Stomach (tissue), 9 donors: ENCODE results near the gene DES. TPM values are rescaled to one million over a fixed set of nuclear protein-coding genes. Genes with fewer than 3 reads are reported as not detected.
A peak's percentile ranks its signal among the peaks of the same experiment; 100 is the strongest.

Experiments used
- DNase-seq, 2 donors: peaks; one replicate each; pipeline versions ENCODE4 v3.0.0 to v3.0.0-alpha.2; 2013 to 2019
- H3K27ac ChIP-seq, 5 donors: fragments of 200-600 bp in 4 of 5; sonication (generic) in 4 of 5; one replicate each; pipeline ENCODE4 v1.5.1; 2013 to 2019; ENCODE audit warnings: mild to moderate bottlenecking in 1 of 5, moderate library complexity in 1 of 5
- H3K27me3 ChIP-seq, 3 donors: fragments of 200-600 bp; sonication (generic); one replicate each; pipeline ENCODE4 v1.5.1; 2017 to 2019; ENCODE audit warnings: mixed run types in 1 of 3
- H3K36me3 ChIP-seq, 4 donors: fragments of 200-600 bp; sonication (generic); 1 replicate in 3 of 4; 2 replicates in 1 of 4; pipeline ENCODE4 v1.5.1; 2016 to 2019
- H3K4me1 ChIP-seq, 4 donors: fragments of 200-600 bp; sonication (generic); one replicate each; pipeline ENCODE4 v1.5.1; 2016 to 2019
- H3K4me3 ChIP-seq, 4 donors: fragments of 200-600 bp; sonication (generic) in 3 of 4; one replicate each; pipeline ENCODE4 v1.5.1; 2016 to 2019; ENCODE audit warnings: mild to moderate bottlenecking in 1 of 4
- H3K9me3 ChIP-seq, 4 donors: fragments of 200-600 bp; sonication (generic); one replicate each; pipeline ENCODE4 v1.5.1; 2016 to 2019
- EP300 ChIP-seq: sonication (generic); formaldehyde crosslinking; IDR thresholded peaks from one replicate; pipeline ENCODE4 v1.6.1; 2017; ENCODE audit warnings: antibody characterized with exemption
- POLR2A ChIP-seq, 4 donors: fragments of 450-650 bp; IDR thresholded peaks; one replicate each; pipeline ENCODE4 v1.6.1; 2016; ENCODE audit warnings: antibody characterized with exemption in 4 of 4, control low read depth in 2 of 4, mild to moderate bottlenecking in 1 of 4, moderate library complexity in 1 of 4
- POLR2AphosphoS5 ChIP-seq, 3 donors: sonication (generic); formaldehyde crosslinking; IDR thresholded peaks; one replicate each; pipeline ENCODE4 v1.6.1; 2016; ENCODE audit warnings: antibody characterized with exemption in 3 of 3
- WGBS, 5 donors: extraction: QIAGEN DNeasy Blood & Tissue Kit in 3 of 5; methylation state at CpG; one replicate each; pipeline versions ENCODE4 v1.1.5 to v1.1.7; 2013 to 2018; 5-methylcytosine and 5-hydroxymethylcytosine counted together
- intact Hi-C: fragments of 100-400 bp; cut with DNase I; formaldehyde crosslinking; loops from one replicate; pipeline ENCODE4 v1.15.1; 2023; ENCODE audit warnings: low total_unique reads
- polyA plus RNA-seq, 3 donors: library from polyadenylated mRNA; stranded (reverse); fragments of 200-250 nt; gene quantifications; one replicate each; pipeline ENCODE4 v1.2.3, GENCODE V29; 2013
- total RNA-seq, 5 donors: library from RNA; depleted of rRNA; stranded (reverse); fragments of >200 nt; gene quantifications; one replicate each; pipeline versions ENCODE4 v1.1.0 to v1.2.3, GENCODE V29; 2014 to 2016
- TF ChIP-seq, protein P1 (sequence below), 7 experiments: fragments of 450-650 bp in 4 of 7; fragments of 200-600 bp in 3 of 7; sonication (generic) in 3 of 7; IDR thresholded peaks; one replicate each; pipeline ENCODE4 v1.5.1; 2016 to 2019; ENCODE audit warnings: antibody characterized with exemption in 7 of 7, control low read depth in 2 of 7, mild to moderate bottlenecking in 1 of 7
- donor health status: healthy with polysubstance abuse.
- donor health status: Bipolar disorder and iron deficiency.
- donor health status: healthy.

The DES gene
- total and polyA plus RNA-seq, 8 donors = 122 to 5,539 (median 1,138) TPM

DNA sequence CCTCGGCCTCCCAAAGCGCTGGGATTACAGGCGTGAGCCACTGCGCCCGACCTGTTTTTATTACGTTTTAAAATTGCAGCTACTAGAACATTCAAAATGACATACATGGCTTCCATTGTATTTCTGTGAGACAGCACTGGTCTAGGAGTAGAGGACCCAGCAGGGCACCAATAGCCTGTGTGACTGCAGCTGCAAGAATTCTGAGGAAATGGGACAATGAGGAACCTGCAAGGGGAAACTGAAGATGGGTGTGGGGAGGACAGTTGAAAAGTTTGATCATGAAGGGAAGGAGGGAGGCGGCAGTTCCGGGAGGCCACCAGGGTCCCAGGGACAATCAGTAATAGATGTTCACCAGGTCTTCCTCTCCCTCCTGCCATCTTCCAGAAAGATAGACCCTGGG, 16.6 kb upstream of the DES start:
- Histone ChIP-seq H3K27ac (peak overlapping the region in 3 of 5 donors; percentile 18 to 93 (median 69)), H3K27me3 (peaks cover 0 to 16% (median 0%) of the 10 kb centered on the region in 3 donors), H3K4me3 (no peak overlapping the region), H3K36me3 (no peaks in the 10 kb centered on the region), H3K4me1 (peaks cover 22 to 68% (median 44%) of the 10 kb centered on the region in 4 donors), H3K9me3 (no peaks in the 10 kb centered on the region)
- intact Hi-C loops = loop anchor here (10.0 kb wide), 1 partner anchor 133 kb away; no protein-coding TSS in a partner anchor
- TF ChIP-seq EP300 (no peak), POLR2A (IDR thresholded peaks at IDR 0.05) (no peak), POLR2AphosphoS5 (IDR thresholded peaks at IDR 0.05) (no peak)
- TF ChIP-seq, protein P1, sequence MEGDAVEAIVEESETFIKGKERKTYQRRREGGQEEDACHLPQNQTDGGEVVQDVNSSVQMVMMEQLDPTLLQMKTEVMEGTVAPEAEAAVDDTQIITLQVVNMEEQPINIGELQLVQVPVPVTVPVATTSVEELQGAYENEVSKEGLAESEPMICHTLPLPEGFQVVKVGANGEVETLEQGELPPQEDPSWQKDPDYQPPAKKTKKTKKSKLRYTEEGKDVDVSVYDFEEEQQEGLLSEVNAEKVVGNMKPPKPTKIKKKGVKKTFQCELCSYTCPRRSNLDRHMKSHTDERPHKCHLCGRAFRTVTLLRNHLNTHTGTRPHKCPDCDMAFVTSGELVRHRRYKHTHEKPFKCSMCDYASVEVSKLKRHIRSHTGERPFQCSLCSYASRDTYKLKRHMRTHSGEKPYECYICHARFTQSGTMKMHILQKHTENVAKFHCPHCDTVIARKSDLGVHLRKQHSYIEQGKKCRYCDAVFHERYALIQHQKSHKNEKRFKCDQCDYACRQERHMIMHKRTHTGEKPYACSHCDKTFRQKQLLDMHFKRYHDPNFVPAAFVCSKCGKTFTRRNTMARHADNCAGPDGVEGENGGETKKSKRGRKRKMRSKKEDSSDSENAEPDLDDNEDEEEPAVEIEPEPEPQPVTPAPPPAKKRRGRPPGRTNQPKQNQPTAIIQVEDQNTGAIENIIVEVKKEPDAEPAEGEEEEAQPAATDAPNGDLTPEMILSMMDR (IDR thresholded peaks at IDR 0.05) = no peak
- no peak for DNase-seq
- WGBS, 5 donors = 84 to 99% (median 90%) methylated on average over 8 of the region's 8 CpGs

GRCh38 chr2:219402665-219403515, 15.3 kb upstream of the DES start:
- Histone ChIP-seq H3K9me3 (no peaks in the 10 kb centered on the region), H3K4me3 (no peak overlapping the region), H3K36me3 (no peaks in the 10 kb centered on the region), H3K4me1 (peaks cover 22 to 60% (median 42%) of the 10 kb centered on the region in 4 donors), H3K27me3 (peaks cover 0 to 16% (median 0%) of the 10 kb centered on the region in 3 donors), H3K27ac (peak overlapping the region in 2 of 5 donors; percentile 79 to 93)
- 17 to 21% (median 17%) methylated on average over 15 of the region's 15 CpGs for WGBS, 5 donors
- intact Hi-C loops = loop anchor here (10.0 kb wide), 1 partner anchor 132 kb away; no protein-coding TSS in a partner anchor
- peak; percentile 64 to 92 for DNase-seq
- TF ChIP-seq, protein P1 (IDR thresholded peaks at IDR 0.05) = peak in 5 of 7 experiments; percentile 66 to 89 (median 85)
- peak in 1 of 3 donors; percentile 35 for TF ChIP-seq POLR2AphosphoS5 (IDR thresholded peaks at IDR 0.05)
- TF ChIP-seq EP300 = no peak
- TF ChIP-seq POLR2A (IDR thresholded peaks at IDR 0.05) = no peak

GRCh38 chr2:219403861-219404260, 14.3 kb upstream of the DES start:
- Histone ChIP-seq H3K9me3 (no peaks in the 10 kb centered on the region), H3K4me3 (no peak overlapping the region), H3K27me3 (peaks cover 0 to 22% (median 0%) of the 10 kb centered on the region in 3 donors), H3K27ac (peak overlapping the region in 4 of 5 donors; percentile 73 to 93 (median 79)), H3K36me3 (no peaks in the 10 kb centered on the region), H3K4me1 (peaks cover 15 to 52% (median 32%) of the 10 kb centered on the region in 4 donors)
- intact Hi-C loops = loop anchor here (10.0 kb wide), 1 partner anchor 131 kb away; no protein-coding TSS in a partner anchor
- no peak for DNase-seq
- WGBS, 5 donors = 82 to 94% (median 91%) methylated on average over 9 of the region's 9 CpGs
- TF ChIP-seq, protein P1 (IDR thresholded peaks at IDR 0.05) = no peak
- TF ChIP-seq POLR2A (IDR thresholded peaks at IDR 0.05) = no peak
- TF ChIP-seq POLR2AphosphoS5 (IDR thresholded peaks at IDR 0.05) = no peak
- no peak for TF ChIP-seq EP300

- intact Hi-C loops = loop anchor here (10.0 kb wide), 1 partner anchor 130 kb away; no protein-coding TSS in a partner anchor
- Histone ChIP-seq H3K36me3 (no peaks in the 10 kb centered on the region), H3K27ac (peak overlapping the region in 4 of 5 donors; percentile 73 to 93 (median 79)), H3K9me3 (no peaks in the 10 kb centered on the region), H3K4me3 (no peak overlapping the region), H3K4me1 (peaks cover 10 to 49% (median 29%) of the 10 kb centered on the region in 4 donors), H3K27me3 (peaks cover 0 to 27% (median 0%) of the 10 kb centered on the region in 3 donors)
- DNase-seq = no peak
- WGBS, 5 donors = 72 to 85% (median 81%) methylated on average over 10 of the region's 10 CpGs
- TF ChIP-seq POLR2AphosphoS5 (IDR thresholded peaks at IDR 0.05) (no peak), POLR2A (IDR thresholded peaks at IDR 0.05) (no peak), EP300 (no peak)
- TF ChIP-seq, protein P1 (IDR thresholded peaks at IDR 0.05) = no peak
Measured at GRCh38 chr2:219404291-219404910, 13.8 kb upstream of the DES start.
